Measurements from ENCODE around the gene HIGD1C.
"Not testable (repeated sequence)": the region's sequence is repeated elsewhere in the genome, so short reads cannot be mapped to it uniquely, and the experiment has no call there.

HIGD1C gene

DNA sequence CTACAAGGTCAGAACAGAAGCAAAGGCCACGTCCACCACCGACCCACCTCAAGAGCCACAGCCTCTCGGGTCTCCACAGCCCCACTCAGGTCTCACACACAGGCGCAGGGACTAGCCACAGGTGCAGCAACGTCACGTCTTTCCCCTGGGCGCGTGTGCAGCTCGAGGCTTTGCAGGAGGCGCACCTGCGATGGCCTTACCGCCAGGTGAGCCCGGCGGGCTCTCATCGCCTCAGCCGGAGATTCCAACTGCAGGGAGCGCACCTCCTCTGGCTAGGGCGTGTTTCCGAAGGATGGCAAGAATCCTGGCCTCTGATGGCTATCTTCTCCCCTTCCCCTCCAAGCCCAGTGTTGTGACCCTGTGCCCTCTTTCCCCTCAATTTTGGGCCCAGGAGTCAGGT, at the start of gene HIGD1C:
Gene HIGD1C (plus strand): TSS at position 35 of the 400 bp plus-strand sequence. CDS start 1,455 bp downstream, outside the sequence.
- DNase-seq, result no peak

DNA sequence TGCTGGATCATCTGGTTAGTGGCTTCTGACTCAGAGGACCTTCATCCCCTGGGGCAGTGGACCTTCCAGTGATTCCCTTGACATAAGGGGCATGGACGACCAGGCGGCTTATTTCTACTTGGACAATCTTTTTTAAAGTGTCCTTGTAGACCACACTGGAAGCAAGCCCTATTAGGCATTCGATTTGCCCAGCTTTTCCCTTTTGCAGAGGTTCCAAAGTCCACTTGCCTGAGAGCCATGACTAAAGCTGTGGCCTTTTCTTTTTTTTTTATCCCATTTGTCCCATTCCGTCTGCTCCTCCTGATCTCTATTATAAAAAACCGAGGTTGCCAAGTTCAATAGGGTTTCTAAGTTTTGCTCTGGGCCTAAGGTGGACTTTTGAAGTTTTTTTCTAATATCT, 43.9 kb upstream of the HIGD1C start:
- DNase-seq, result not testable (repeated sequence)

DNA sequence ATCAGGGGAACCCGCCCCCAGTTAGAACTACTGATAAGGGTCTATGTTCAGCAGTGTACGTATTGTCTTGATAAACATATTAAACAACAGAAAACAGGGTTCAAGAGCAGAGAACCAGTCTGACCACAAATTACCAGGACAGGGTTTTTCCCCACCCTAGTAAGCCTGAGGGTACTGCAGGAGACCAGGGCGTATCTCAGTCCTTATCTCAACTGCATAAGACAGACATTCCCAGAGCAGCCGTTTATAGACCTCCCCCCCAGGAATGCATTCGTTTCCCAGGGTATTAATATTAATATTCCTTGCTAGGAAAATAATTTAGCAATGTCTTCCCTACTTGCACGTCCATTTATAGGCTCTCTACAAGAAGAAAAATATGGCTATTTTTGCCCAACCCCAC, 40.0 kb upstream of the HIGD1C start:
- not testable (repeated sequence) for DNase-seq

DNA sequence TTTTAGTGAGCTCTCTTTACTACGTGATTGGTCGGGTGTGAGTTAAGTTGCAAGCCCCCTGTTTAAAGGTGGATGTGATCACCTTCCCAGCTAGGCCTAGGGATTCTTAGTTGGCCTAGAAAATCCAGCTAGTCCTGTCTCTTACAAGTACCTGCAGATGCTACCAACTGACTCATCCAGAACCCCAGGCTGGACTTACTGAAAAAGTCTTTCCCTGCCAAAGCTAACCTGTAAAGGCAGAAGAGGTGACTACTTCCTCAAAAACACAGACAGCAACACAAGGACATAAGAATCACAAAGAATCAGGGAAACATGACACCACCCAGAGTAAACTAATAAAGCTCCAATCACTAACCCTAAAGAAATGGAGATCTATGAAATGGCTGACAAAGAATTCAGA, 39.1 kb upstream of the HIGD1C start:
- no peak for DNase-seq

DNA sequence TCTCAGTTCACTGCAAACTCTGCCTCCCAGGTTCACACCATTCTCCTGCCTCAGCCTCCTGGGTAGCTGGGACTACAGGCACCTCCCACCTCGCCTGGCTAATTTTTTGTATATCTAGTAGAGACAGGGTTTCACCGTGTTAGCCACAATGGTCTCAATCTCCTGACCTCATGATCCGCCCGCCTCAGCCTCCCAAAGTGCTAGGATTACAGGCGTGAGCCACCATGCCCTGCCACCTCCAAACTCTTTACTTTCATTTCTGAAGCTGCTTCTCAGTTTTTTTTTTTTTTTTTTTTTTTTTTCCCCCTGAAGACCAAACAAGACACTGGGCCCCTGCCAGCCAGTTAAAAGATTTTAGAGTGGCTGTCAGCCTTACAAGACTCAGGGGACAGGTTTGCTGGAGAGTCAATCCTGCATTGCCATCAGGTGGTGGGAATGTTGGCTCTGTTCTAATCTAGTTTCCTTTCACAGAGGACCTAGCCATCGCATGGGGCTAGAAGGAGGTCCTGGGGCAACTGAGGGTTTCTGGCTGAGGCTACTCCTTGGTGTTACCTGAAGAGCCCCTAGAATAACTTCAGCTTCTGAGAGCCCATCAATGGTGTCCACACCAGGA, 37.4 kb upstream of the HIGD1C start:
- no peak for DNase-seq

DNA sequence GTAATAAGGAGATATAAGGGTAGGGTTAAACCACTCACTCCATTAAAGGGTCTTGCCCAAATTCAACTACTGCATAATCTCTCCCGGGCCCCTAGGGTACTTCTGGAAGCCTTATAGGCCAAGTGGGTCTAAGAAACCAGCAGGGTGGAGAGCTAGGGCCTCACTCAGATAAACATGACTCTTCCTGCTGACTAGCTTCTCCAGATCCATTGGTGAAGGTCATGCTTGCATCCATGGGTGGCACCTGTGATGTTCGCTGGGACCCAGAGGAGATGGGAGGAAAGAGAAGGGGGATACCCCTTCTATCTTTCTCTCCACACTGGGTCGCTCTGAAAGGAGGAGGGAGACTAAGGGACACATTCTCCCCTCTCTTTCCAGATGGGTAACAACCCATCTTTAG, 36.1 kb upstream of the HIGD1C start:
- DNase-seq, result no peak

DNA sequence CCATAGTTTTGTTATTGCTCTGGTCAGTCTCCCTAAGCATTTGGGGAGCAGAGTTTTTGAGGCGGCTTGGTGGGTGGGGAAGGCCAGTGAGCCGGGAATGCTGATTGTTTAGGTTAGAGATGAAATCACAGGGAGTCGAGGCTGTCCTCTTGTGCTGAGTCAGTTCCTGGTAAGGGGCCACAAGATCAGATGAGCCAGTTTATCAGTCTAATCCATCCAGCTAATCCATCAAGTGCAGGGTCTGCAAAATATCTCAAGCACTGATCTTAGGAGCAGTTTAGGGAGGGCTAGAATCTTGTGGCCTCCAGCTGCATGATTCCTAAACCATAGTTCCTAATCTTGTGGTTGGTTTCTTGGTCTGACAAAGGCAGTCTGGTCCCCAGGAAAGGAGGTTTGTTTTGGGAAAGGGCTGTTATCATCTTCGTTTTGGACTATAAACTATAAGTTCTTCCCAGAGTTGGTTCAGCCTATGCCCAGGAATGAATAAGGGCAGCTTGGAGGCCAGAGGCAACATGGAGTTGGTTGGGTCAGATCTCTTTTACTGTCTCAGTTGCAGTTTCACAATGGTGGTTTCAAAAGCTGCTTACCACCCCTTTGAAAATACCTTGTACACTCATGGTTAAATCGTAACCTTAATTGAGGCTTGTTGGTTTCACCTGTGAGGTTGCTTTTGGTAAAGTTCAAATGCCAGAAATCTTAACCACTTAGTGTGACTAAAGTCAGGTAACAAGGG, 33.6 kb upstream of the HIGD1C start:
- no peak for DNase-seq

DNA sequence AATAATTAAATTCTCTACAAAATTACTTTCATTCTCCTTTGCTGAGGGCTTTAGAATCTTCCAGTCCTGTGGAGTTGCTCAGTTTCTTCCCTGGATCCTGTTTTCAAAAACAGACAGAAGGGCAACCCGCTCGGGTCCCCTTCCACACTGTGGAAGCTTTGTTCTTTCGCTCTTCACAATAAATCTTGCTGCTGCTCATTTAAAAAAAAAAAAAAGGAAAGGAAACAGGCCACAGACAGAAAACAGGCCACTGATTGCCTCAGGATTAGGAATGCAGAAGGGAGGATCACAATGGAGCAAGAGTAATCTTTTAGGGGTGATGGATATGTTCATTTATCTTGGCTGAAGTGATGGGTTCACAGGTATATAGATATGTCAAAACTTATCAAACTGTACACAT, 29.5 kb upstream of the HIGD1C start:
- no peak for DNase-seq

DNA sequence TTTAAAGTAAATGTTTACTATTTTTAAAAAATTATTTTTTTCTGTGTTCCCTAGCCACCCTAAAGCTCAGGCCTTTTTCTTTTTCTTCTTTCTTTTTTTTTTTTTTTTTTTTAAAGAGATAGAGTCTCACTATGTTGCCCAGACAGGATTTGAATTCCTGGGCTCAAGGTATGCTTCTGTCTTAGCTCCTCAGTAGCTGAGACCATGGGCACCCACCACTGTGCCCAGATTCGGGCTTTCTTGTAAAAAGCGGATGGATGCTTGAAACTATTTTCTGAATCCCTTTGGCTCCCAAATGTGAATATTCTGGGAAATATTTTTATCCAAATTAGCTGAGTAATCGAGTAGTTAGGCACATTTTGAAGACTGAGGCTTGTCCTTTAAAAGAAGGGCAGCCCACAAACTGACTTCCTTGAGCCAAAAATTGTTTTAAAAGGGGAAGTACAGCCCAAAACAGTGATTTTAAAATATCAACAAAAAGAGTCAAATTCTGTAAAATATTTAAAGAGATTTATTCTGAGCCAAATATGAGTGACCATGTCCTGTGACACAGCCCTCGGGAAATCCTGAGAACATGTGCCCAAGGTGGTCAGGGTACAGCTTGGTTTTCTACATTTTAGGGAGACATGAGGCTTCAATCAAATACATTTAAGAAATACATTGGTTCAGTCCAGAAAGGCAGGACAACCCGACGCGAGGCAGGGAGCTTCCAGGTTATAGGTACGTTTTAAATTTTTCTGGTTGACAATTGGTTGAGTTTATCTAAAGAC, 28.8 kb upstream of the HIGD1C start:
- no peak for DNase-seq

DNA sequence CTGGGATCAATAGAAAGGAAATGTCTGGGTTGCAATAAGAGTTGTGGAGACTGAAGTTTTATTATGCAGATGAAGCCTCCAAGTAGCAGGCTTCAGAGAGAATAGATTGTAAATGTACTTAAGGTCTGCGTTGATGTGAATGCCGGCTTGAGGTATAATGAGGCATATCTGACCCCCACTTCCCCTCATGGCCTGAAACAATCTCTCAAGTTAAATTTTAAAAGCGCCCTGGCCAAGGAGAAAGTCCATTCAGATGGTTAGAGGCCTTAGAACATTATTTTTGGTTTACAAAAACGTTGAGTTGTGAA, 28.3 kb upstream of the HIGD1C start:
- DNase-seq, result no peak

DNA sequence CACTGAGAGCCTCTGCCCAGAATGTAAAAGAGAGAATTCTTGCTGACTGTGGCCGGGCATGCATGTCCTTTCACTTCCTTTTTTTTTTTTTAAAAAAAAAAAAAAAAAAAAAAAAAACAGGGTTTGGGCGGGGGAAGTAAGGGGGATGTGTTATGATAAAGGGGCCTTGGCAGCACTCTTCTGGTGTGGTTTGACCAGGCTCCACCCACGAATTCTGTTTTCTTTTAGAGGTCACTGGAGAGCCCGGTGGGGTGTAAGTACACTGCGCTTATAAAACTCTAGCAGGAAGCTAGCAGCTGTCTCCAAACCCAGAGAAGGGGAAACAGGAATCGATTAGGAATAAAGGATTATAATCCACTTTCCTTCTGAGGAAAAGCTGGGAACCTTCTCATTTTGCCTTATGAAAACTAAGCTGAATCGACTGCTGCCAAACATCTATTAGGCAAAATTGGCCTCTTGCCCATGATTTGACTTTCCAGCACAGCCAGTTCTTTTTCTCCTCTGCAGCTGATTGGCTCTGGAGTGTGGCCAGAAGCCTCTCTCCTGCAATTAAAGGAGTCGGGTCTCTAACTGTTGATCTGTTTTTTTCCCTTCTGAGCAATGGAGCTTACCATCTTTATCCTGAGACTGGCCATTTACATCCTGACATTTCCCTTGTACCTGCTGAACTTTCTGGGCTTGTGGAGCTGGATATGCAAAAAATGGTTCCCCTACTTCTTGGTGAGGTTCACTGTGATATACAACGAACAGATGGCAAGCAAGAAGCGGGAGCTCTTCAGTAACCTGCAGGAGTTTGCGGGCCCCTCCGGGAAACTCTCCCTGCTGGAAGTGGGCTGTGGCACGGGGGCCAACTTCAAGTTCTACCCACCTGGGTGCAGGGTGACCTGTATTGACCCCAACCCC, 27.7 kb upstream of the HIGD1C start:
- DNase-seq, result peak; percentile 57

DNA sequence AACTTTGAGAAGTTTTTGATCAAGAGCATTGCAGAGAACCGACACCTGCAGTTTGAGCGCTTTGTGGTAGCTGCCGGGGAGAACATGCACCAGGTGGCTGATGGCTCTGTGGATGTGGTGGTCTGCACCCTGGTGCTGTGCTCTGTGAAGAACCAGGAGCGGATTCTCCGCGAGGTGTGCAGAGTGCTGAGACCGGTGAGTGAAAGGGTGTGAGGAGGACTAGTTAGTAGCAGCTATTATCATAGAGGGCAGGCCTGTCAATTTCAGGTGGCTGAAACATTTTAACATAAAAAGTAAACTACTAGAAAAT, 27.0 kb upstream of the HIGD1C start:
- DNase-seq, result peak; percentile 54

DNA sequence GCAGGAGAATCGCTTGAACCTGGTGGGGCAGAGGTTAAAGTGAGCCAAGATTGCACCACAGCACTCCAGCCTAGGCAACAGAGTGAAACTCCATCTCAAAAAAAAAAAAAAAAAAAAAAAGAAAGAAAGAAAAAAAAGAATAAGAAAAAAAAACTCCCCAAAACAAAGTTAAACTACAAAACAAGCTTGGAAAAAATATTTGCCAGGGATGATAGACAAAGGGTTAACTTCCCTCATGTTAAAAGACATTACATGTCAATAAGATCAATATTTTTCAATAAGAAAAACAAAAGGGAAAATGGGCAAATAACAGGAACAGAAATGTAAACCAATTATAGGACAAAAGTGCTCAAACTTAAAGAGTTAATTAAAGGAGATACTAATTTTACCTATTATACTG, 26.4 kb upstream of the HIGD1C start:
- DNase-seq, result no peak

DNA sequence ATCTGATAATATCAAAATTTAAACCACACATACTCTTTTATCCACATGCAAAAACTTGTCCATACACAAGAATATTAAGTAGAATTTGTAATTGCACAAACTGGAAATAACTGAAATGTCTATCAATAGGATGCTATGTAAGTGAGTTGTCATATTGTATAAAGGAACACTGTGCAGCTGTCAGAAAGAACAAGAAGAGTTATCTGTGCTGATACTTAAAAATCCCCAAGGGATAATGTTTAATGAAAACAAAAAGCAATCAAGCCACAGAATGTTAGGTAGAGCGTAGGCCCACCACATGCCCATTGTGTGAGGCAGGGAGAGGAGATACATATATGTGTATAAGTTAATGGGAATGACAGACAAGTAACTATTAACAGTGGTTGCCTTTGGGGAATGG, 25.9 kb upstream of the HIGD1C start:
- DNase-seq, result no peak

GRCh38 chr12:50926932-50927331, 25.4 kb upstream of the HIGD1C start:
- not testable (repeated sequence) for DNase-seq

DNA sequence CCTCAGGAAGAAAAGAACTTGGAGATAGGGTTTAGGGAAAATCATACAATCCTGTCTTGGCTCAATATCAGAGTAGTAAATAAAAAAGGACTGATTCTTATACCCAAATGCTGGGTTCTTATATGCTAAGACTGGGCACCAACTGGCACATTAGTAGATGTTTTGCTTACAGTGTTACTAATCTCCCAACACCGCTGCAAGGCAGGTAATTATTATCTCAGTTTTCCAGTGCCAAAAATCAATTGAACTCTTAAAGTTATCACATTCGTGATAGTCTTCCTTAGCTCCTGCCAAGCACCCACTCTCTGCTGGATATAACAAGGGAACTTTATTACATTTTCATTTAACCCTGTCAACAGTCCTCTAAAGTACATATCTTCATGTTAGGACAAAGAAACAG, 25.0 kb upstream of the HIGD1C start:
- DNase-seq, result no peak

GRCh38 chr12:50927766-50928224, 24.5 kb upstream of the HIGD1C start:
- no peak for DNase-seq

DNA sequence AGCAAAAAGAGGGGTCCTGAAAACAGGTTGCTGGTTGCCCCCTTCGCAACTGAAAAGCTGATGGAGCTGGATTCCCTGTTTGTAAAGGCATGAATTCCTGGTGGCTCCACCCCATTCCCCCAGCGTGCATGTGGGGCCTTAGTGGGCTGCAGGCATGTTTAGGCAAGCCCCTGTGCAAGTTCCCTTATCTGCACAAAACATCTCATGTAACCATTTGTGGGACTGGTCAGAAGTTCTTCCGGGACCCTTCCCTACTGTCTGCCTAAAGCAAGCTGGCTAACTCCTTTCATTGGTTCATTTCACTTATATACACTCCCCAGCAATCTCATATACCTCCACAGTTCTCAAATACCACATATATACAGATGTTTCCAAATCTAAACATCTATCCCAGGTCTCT, 24.0 kb upstream of the HIGD1C start:
- no peak for DNase-seq

DNA sequence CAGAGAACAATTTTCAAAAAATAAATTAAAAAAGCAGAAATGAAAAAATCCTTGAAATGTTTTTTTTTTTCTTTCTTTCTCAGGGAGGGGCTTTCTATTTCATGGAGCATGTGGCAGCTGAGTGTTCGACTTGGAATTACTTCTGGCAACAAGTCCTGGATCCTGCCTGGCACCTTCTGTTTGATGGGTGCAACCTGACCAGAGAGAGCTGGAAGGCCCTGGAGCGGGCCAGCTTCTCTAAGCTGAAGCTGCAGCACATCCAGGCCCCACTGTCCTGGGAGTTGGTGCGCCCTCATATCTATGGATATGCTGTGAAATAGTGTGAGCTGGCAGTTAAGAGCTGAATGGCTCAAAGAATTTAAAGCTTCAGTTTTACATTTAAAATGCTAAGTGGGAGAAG, 22.5 kb upstream of the HIGD1C start:
- no peak for DNase-seq

GRCh38 chr12:50930477-50930876, 21.9 kb upstream of the HIGD1C start:
- DNase-seq, result not testable (repeated sequence)

GRCh38 chr12:50932787-50933280, 19.5 kb upstream of the HIGD1C start:
- no peak for DNase-seq

- DNase-seq, result no peak
Observed at GRCh38 chr12:50933459-50934124, 18.8 kb upstream of the HIGD1C start.

Data from activated CD8-positive, alpha-beta memory T cell treated with anti-CD3 and anti-CD28 coated beads, Interleukin-2, amount 50 U/mL, for 48 hours (primary cell).